ENCODE results near the gene PCP4L1. TPM values are rescaled to one million over a fixed set of nuclear protein-coding genes. Genes with fewer than 3 reads are reported as not detected.

Gene PCP4L1
- total and polyA plus RNA-seq, 2 experiments from 2014 or later: not detected

GRCh38 chr1:161261261-161262235 is 3.0 kb downstream of the PCP4L1 start:
- H3K36me3 ChIP-seq (ENCODE audit: low read depth): no peaks in the 10 kb centered on the region
- no peaks in the 10 kb centered on the region for H3K9me2 ChIP-seq (ENCODE audit: insufficient read depth)
- no peaks in the 10 kb centered on the region for H4K20me1 ChIP-seq (ENCODE audit: insufficient read depth)
- in situ Hi-C loops (cut with MboI): no loop called here
- WGBS, 2 experiments (ENCODE audit: low coverage in 1 of 2, low lambda C conversion rate in 2 of 2, missing lambda C conversion rate in 2 of 2): 53 to 58% methylated on average over 12 of the region's 12 CpGs
- H3K4me1 ChIP-seq (ENCODE audit: insufficient read depth): 0 out of 2 replicates have a peak, but pooled peaks cover 4% of the 10 kb centered on the region
- H3K27me3 ChIP-seq (replicated peaks; ENCODE audit: insufficient read depth): peaks cover 41% of the 10 kb centered on the region
- no peaks in the 10 kb centered on the region for H3K9me3 ChIP-seq (ENCODE audit: low read depth)
- H3K79me2 ChIP-seq (ENCODE audit: insufficient read depth): no peaks in the 10 kb centered on the region
- no peak overlapping the region for H3K27ac ChIP-seq
- H3K4me3 ChIP-seq: no peak overlapping the region
- TF ChIP-seq EZH2 (IDR thresholded peaks at IDR 0.05; ENCODE audit: insufficient read depth, poor library complexity, severe bottlenecking): no peak
- TF ChIP-seq EZH2phosphoT487 (IDR thresholded peaks at IDR 0.05; ENCODE audit: insufficient read depth, low read depth): no peak
- H3F3A ChIP-seq (ENCODE audit: insufficient read depth): no peaks in the 10 kb centered on the region
- H2AFZ ChIP-seq: no peak overlapping the region
- DNase-seq: peak; percentile 23
- no peak overlapping the region for H3K9ac ChIP-seq
- H3K4me2 ChIP-seq (ENCODE audit: unreplicated experiment): no peak overlapping the region

GRCh38 chr1:161265305-161265704 is 6.8 kb downstream of the PCP4L1 start:
- H3K36me3 ChIP-seq (ENCODE audit: low read depth): no peaks in the 10 kb centered on the region
- TF ChIP-seq EZH2 (IDR thresholded peaks at IDR 0.05; ENCODE audit: insufficient read depth, poor library complexity, severe bottlenecking): no peak
- no peaks in the 10 kb centered on the region for H3K4me1 ChIP-seq (ENCODE audit: insufficient read depth)
- peaks cover 14% of the 10 kb centered on the region for H3K27me3 ChIP-seq (replicated peaks; ENCODE audit: insufficient read depth)
- H3K9me3 ChIP-seq (ENCODE audit: low read depth): no peaks in the 10 kb centered on the region
- H4K20me1 ChIP-seq (ENCODE audit: insufficient read depth): no peaks in the 10 kb centered on the region
- no peaks in the 10 kb centered on the region for H3K9me2 ChIP-seq (ENCODE audit: insufficient read depth)
- no peaks in the 10 kb centered on the region for H3F3A ChIP-seq (ENCODE audit: insufficient read depth)
- H3K4me3 ChIP-seq: no peak overlapping the region
- no peak for DNase-seq
- H3K27ac ChIP-seq: no peak overlapping the region
- H3K79me2 ChIP-seq (ENCODE audit: insufficient read depth): no peaks in the 10 kb centered on the region
- H3K4me2 ChIP-seq (ENCODE audit: unreplicated experiment): no peak overlapping the region
- no peak overlapping the region for H2AFZ ChIP-seq
- no peak overlapping the region for H3K9ac ChIP-seq
- WGBS, 2 experiments (ENCODE audit: low coverage in 1 of 2, low lambda C conversion rate in 2 of 2, missing lambda C conversion rate in 2 of 2): 44 to 45% methylated on average over 5 of the region's 5 CpGs
- in situ Hi-C loops (cut with MboI): no loop called here

DNA sequence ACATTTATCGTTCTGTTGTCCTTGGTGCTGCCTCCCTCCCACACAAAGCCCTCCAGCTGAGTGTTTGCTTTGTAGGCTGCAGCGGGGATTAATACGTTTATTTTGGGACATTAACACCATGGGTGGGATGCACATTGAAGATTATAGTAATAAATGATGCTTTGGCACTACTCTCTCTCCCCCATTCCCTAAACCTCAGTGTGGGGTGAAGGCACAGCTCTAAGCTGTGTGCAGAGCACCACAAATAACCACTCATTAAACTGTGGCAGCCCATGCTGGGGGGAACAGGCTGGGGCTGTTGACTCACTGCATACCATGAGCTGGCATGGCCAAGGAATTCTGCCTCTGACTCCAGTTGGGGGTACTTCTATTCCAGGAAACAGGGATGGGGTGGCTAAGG is 7.7 kb downstream of the PCP4L1 start:
- no peak overlapping the region for H3K27ac ChIP-seq
- no peaks in the 10 kb centered on the region for H4K20me1 ChIP-seq (ENCODE audit: insufficient read depth)
- TF ChIP-seq EZH2phosphoT487 (IDR thresholded peaks at IDR 0.05; ENCODE audit: insufficient read depth, low read depth) (no peak), EZH2 (IDR thresholded peaks at IDR 0.05; ENCODE audit: insufficient read depth, poor library complexity, severe bottlenecking) (no peak)
- no peaks in the 10 kb centered on the region for H3K36me3 ChIP-seq (ENCODE audit: low read depth)
- peak; percentile 28 for DNase-seq
- H2AFZ ChIP-seq: no peak overlapping the region
- H3K4me2 ChIP-seq (ENCODE audit: unreplicated experiment): no peak overlapping the region
- in situ Hi-C loops (cut with MboI): no loop called here
- no peaks in the 10 kb centered on the region for H3F3A ChIP-seq (ENCODE audit: insufficient read depth)
- H3K9ac ChIP-seq: no peak overlapping the region
- H3K4me1 ChIP-seq (ENCODE audit: insufficient read depth): no peaks in the 10 kb centered on the region
- H3K27me3 ChIP-seq (replicated peaks; ENCODE audit: insufficient read depth): peaks cover 5% of the 10 kb centered on the region
- no peaks in the 10 kb centered on the region for H3K9me2 ChIP-seq (ENCODE audit: insufficient read depth)
- no peak overlapping the region for H3K4me3 ChIP-seq
- WGBS, 2 experiments (ENCODE audit: low coverage in 1 of 2, low lambda C conversion rate in 2 of 2, missing lambda C conversion rate in 2 of 2): 58 to 67% methylated on average over 3 of the region's 3 CpGs
- no peaks in the 10 kb centered on the region for H3K79me2 ChIP-seq (ENCODE audit: insufficient read depth)
- H3K9me3 ChIP-seq (ENCODE audit: low read depth): no peaks in the 10 kb centered on the region

DNA sequence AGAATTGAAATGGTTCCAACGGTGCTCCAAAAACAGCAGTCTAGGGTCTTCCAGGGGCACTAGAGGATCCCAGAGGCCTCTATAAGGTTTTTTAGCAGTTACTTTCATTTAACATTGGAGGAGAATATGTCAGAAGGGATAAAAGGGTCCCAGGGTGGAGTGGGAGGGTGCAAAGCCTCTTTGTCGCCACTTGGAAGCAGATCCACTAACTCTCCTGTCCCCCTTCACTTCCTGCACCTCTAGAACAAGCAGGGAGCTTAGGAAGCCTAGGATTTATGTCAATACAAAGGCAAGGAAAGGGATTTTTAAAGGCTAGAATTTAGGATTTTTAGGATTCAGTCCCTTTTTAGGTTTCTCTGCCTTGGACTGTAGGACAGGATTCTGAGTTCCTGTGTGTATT is 8.3 kb downstream of the PCP4L1 start:
- TF ChIP-seq EZH2phosphoT487 (IDR thresholded peaks at IDR 0.05; ENCODE audit: insufficient read depth, low read depth) (no peak), EZH2 (IDR thresholded peaks at IDR 0.05; ENCODE audit: insufficient read depth, poor library complexity, severe bottlenecking) (no peak)
- no peaks in the 10 kb centered on the region for H3K4me1 ChIP-seq (ENCODE audit: insufficient read depth)
- H3K4me3 ChIP-seq: no peak overlapping the region
- no peak overlapping the region for H2AFZ ChIP-seq
- no peaks in the 10 kb centered on the region for H4K20me1 ChIP-seq (ENCODE audit: insufficient read depth)
- in situ Hi-C loops (cut with MboI): no loop called here
- H3K9ac ChIP-seq: no peak overlapping the region
- H3K27me3 ChIP-seq (replicated peaks; ENCODE audit: insufficient read depth): no peaks in the 10 kb centered on the region; the same call in 1 of the 2 replicates
- no peaks in the 10 kb centered on the region for H3F3A ChIP-seq (ENCODE audit: insufficient read depth)
- H3K79me2 ChIP-seq (ENCODE audit: insufficient read depth): no peaks in the 10 kb centered on the region
- no peak for DNase-seq
- no peak overlapping the region for H3K4me2 ChIP-seq (ENCODE audit: unreplicated experiment)
- H3K36me3 ChIP-seq (ENCODE audit: low read depth): no peaks in the 10 kb centered on the region
- WGBS, 2 experiments (ENCODE audit: low coverage in 1 of 2, low lambda C conversion rate in 2 of 2, missing lambda C conversion rate in 2 of 2): 69 to 78% methylated on average over 2 of the region's 2 CpGs
- H3K27ac ChIP-seq: no peak overlapping the region
- H3K9me3 ChIP-seq (ENCODE audit: low read depth): no peaks in the 10 kb centered on the region
- no peaks in the 10 kb centered on the region for H3K9me2 ChIP-seq (ENCODE audit: insufficient read depth)

Measured in GM23248 (cell line).